Neural cell (in vitro differentiated cells): ENCODE measurements around the gene TAAR1. TPM values are rescaled to one million over a fixed set of nuclear protein-coding genes. Genes with fewer than 3 reads are reported as not detected.

Experiments
- H2AFZ ChIP-seq: fragments of 200-600, 300-800 bp; sonication (generic), shearing (Covaris generic); 2 replicates; pipeline ENCODE4 v1.6.0; 2014; ENCODE audit warnings: low read depth, mild to moderate bottlenecking, antibody characterized with exemption, low read length, moderate library complexity
- H3F3A ChIP-seq: fragments of 200-600 bp; shearing (Covaris generic); 2 replicates; pipeline ENCODE4 v1.6.1; 2016; ENCODE audit warnings: mild to moderate bottlenecking, moderate library complexity, mixed read lengths, antibody characterized with exemption, low read length; ENCODE audit not compliant: insufficient read depth, poor library complexity, severe bottlenecking
- H3K27ac ChIP-seq: fragments of 200-600, 300-800 bp; sonication (generic), shearing (Covaris generic); 2 replicates; pipeline ENCODE4 v1.5.1; 2014; ENCODE audit warnings: mild to moderate bottlenecking, low read length, moderate library complexity
- H3K27me3 ChIP-seq: fragments of 300-800, 200-600 bp; sonication (generic), shearing (Covaris generic); 2 replicates; pipeline ENCODE4 v1.6.0; 2014; ENCODE audit warnings: mild to moderate bottlenecking, low read depth, low read length, moderate library complexity; ENCODE audit not compliant: insufficient read depth
- H3K36me3 ChIP-seq: fragments of 300-800, 200-600 bp; sonication (generic), shearing (Covaris generic); 2 replicates; pipeline ENCODE4 v1.5.1; 2014; ENCODE audit warnings: mild to moderate bottlenecking, antibody characterized with exemption, low read length, moderate library complexity; ENCODE audit not compliant: insufficient read depth
- H3K4me2 ChIP-seq: fragments of 300-800, 200-600 bp; sonication (generic), shearing (Covaris generic); 2 replicates; pipeline ENCODE4 v1.6.0; 2014; ENCODE audit warnings: mild to moderate bottlenecking, low read length
- H3K4me3 ChIP-seq: fragments of 300-800, 200-600 bp; sonication (generic), shearing (Covaris generic); 2 replicates; pipeline ENCODE4 v1.5.1; 2014; ENCODE audit warnings: mild to moderate bottlenecking, low read length, moderate library complexity
- H3K79me2 ChIP-seq: fragments of 200-600 bp; shearing (Covaris generic); replicated peaks from 2 replicates; pipeline ENCODE4 v1.6.0; 2014; ENCODE audit warnings: mild to moderate bottlenecking, low read length, moderate library complexity; ENCODE audit not compliant: insufficient read depth
- H3K9ac ChIP-seq: fragments of 300-800, 200-600 bp; sonication (generic), shearing (Covaris generic); 2 replicates; pipeline ENCODE4 v1.6.1; 2016; ENCODE audit warnings: mild to moderate bottlenecking, low read length, mixed read lengths
- H3K9me2 ChIP-seq: fragments of 200-600 bp; shearing (Covaris generic); 2 replicates; pipeline ENCODE4 v1.6.1; 2016; ENCODE audit warnings: mild to moderate bottlenecking, low read length, mixed read lengths; ENCODE audit not compliant: insufficient read depth
- H3K9me3 ChIP-seq: fragments of 200-600, 300-800 bp; sonication (generic), shearing (Covaris generic); 2 replicates; pipeline ENCODE4 v1.6.1; 2016; ENCODE audit warnings: mild to moderate bottlenecking, mixed run types, low read length, moderate library complexity, mixed read lengths
- H4K20me1 ChIP-seq: fragments of 200-600 bp; shearing (Covaris generic); 2 replicates; pipeline ENCODE4 v1.6.1; 2016; ENCODE audit warnings: mild to moderate bottlenecking, mixed run types; ENCODE audit not compliant: insufficient read depth
- CTCF ChIP-seq: fragments of 450-650 bp; IDR thresholded peaks from 2 replicates; pipeline ENCODE4 v1.5.1; 2014; ENCODE audit warnings: antibody characterized with exemption, mild to moderate bottlenecking, moderate library complexity; ENCODE audit not compliant: poor library complexity, severe bottlenecking
- EP300 ChIP-seq: fragments of 450-650 bp; conservative IDR thresholded peaks from 2 replicates; pipeline ENCODE4 v1.6.1; 2014; ENCODE audit warnings: antibody characterized with exemption, mild to moderate bottlenecking, moderate library complexity; ENCODE audit not compliant: poor library complexity, severe bottlenecking
- EZH2 ChIP-seq: fragments of 200-600, 300-800 bp; shearing (Covaris generic), sonication (generic); IDR thresholded peaks from 2 replicates; pipeline ENCODE4 v1.6.1; 2014; ENCODE audit warnings: antibody characterized with exemption, low read length, borderline replicate concordance, mild to moderate bottlenecking; ENCODE audit not compliant: insufficient read depth, poor library complexity, severe bottlenecking
- MXI1 ChIP-seq: fragments of 450-650 bp; conservative IDR thresholded peaks from 2 replicates; pipeline ENCODE4 v1.6.1; 2014; ENCODE audit warnings: antibody characterized with exemption, mild to moderate bottlenecking; ENCODE audit not compliant: poor library complexity, severe bottlenecking
- POLR2AphosphoS5 ChIP-seq: IDR thresholded peaks from 2 replicates; pipeline ENCODE4 v1.6.1; 2012
- RAD21 ChIP-seq: fragments of 450-650 bp; conservative IDR thresholded peaks from 2 replicates; pipeline ENCODE4 v1.6.1; 2014; ENCODE audit warnings: antibody characterized with exemption, mild to moderate bottlenecking, moderate library complexity
- SMC3 ChIP-seq: fragments of 450-650 bp; conservative IDR thresholded peaks from 2 replicates; pipeline ENCODE4 v1.6.1; 2014; ENCODE audit warnings: antibody characterized with exemption, mild to moderate bottlenecking, moderate library complexity; ENCODE audit not compliant: poor library complexity
- TAF1 ChIP-seq: IDR thresholded peaks from 2 replicates; pipeline ENCODE4 v1.6.1; 2012; ENCODE audit warnings: low read depth
- polyA plus RNA-seq: library from polyadenylated mRNA; depleted of rRNA; stranded (reverse); fragments of >200 nt; gene quantifications from 2 replicates; pipeline ENCODE4 v1.2.3, GENCODE V29; 2014
- TF ChIP-seq, protein P1 (sequence below): IDR thresholded peaks from 2 replicates; pipeline ENCODE4 v1.6.1; 2012; ENCODE audit warnings: borderline replicate concordance

The TAAR1 gene
- polyA plus RNA-seq, 1 donor from 2014 or later, result not detected

- Histone ChIP-seq H3K79me2 (no peaks in the 10 kb centered on the region), H3K9ac (no peak overlapping the region), H3K9me2 (no peaks in the 10 kb centered on the region), H3K36me3 (no peaks in the 10 kb centered on the region), H3K27ac (no peak overlapping the region), H2AFZ (no peak overlapping the region), H3K9me3 (no peaks in the 10 kb centered on the region), H4K20me1 (no peaks in the 10 kb centered on the region), H3K27me3 (no peaks in the 10 kb centered on the region), H3F3A (no peaks in the 10 kb centered on the region), H3K4me3 (no peak overlapping the region), H3K4me2 (no peak overlapping the region)
- TF ChIP-seq EZH2 (no peak), EP300 (no peak), RAD21 (no peak), SMC3 (no peak), CTCF (no peak), TAF1 (no peak), POLR2AphosphoS5 (no peak), MXI1 (no peak)
- TF ChIP-seq, protein P1, sequence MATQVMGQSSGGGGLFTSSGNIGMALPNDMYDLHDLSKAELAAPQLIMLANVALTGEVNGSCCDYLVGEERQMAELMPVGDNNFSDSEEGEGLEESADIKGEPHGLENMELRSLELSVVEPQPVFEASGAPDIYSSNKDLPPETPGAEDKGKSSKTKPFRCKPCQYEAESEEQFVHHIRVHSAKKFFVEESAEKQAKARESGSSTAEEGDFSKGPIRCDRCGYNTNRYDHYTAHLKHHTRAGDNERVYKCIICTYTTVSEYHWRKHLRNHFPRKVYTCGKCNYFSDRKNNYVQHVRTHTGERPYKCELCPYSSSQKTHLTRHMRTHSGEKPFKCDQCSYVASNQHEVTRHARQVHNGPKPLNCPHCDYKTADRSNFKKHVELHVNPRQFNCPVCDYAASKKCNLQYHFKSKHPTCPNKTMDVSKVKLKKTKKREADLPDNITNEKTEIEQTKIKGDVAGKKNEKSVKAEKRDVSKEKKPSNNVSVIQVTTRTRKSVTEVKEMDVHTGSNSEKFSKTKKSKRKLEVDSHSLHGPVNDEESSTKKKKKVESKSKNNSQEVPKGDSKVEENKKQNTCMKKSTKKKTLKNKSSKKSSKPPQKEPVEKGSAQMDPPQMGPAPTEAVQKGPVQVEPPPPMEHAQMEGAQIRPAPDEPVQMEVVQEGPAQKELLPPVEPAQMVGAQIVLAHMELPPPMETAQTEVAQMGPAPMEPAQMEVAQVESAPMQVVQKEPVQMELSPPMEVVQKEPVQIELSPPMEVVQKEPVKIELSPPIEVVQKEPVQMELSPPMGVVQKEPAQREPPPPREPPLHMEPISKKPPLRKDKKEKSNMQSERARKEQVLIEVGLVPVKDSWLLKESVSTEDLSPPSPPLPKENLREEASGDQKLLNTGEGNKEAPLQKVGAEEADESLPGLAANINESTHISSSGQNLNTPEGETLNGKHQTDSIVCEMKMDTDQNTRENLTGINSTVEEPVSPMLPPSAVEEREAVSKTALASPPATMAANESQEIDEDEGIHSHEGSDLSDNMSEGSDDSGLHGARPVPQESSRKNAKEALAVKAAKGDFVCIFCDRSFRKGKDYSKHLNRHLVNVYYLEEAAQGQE, result no peak
Measured at GRCh38 chr6:132651062-132651461, 7.9 kb downstream of the TAAR1 start.

GRCh38 chr6:132650429-132650828 lies 8.6 kb downstream of the TAAR1 start:
- Histone ChIP-seq H4K20me1 (no peaks in the 10 kb centered on the region), H3K79me2 (no peaks in the 10 kb centered on the region), H3F3A (no peaks in the 10 kb centered on the region), H3K9ac (no peak overlapping the region), H3K36me3 (no peaks in the 10 kb centered on the region), H3K9me3 (no peaks in the 10 kb centered on the region), H3K27me3 (no peaks in the 10 kb centered on the region), H3K9me2 (no peaks in the 10 kb centered on the region), H3K27ac (no peak overlapping the region), H2AFZ (no peak overlapping the region), H3K4me2 (no peak overlapping the region), H3K4me3 (no peak overlapping the region)
- TF ChIP-seq RAD21, result no peak
- TF ChIP-seq, protein P1, result no peak
- no peak for TF ChIP-seq TAF1
- no peak for TF ChIP-seq EZH2
- TF ChIP-seq CTCF, result no peak
- no peak for TF ChIP-seq MXI1
- no peak for TF ChIP-seq EP300
- TF ChIP-seq SMC3, result no peak
- no peak for TF ChIP-seq POLR2AphosphoS5
